Sigmoid colon (tissue), 7 donors: ENCODE results near the gene ZNF619. TPM values are rescaled to one million over a fixed set of nuclear protein-coding genes. Genes with fewer than 3 reads are reported as not detected.

Experiments
- DNase-seq: peaks from one replicate; pipeline ENCODE4 v3.0.0-alpha.2; 2019
- H3K27ac ChIP-seq, 4 donors: fragments of 200-600 bp; sonication (generic); one replicate each; pipeline ENCODE4 v1.5.1; 2016 to 2019; ENCODE audit warnings: mild to moderate bottlenecking in 1 of 4
- H3K27me3 ChIP-seq, 3 donors: fragments of 200-600 bp; sonication (generic); one replicate each; pipeline ENCODE4 v1.5.1; 2019; ENCODE audit warnings: mild to moderate bottlenecking in 1 of 3
- H3K36me3 ChIP-seq, 4 donors: fragments of 200-600 bp; sonication (generic); one replicate each; pipeline ENCODE4 v1.5.1; 2016 to 2019
- H3K4me1 ChIP-seq, 4 donors: fragments of 200-600 bp; sonication (generic); one replicate each; pipeline ENCODE4 v1.5.1; 2017 to 2019
- H3K4me3 ChIP-seq, 4 donors: fragments of 200-600 bp; sonication (generic); one replicate each; pipeline ENCODE4 v1.5.1; 2017 to 2019; ENCODE audit warnings: mild to moderate bottlenecking in 2 of 4, moderate library complexity in 1 of 4
- H3K9me3 ChIP-seq, 4 donors: fragments of 200-600 bp in 3 of 4; sonication (generic) in 3 of 4; one replicate each; pipeline versions ENCODE4 v1.5.1 to v1.6.1; 2013 to 2019
- CTCF ChIP-seq, 4 experiments: fragments of 450-650 bp in 3 of 4; fragments of 200-600 bp in 1 of 4; IDR thresholded peaks; one replicate each; pipeline ENCODE4 v1.5.1; 2016 to 2019; ENCODE audit warnings: antibody characterized with exemption in 4 of 4, mild to moderate bottlenecking in 3 of 4, moderate library complexity in 2 of 4
- EP300 ChIP-seq, 4 donors: sonication (generic); formaldehyde crosslinking; IDR thresholded peaks; one replicate each; pipeline ENCODE4 v1.6.1; 2017; ENCODE audit warnings: antibody characterized with exemption in 4 of 4
- POLR2A ChIP-seq, 2 donors: fragments of 450-650 bp; IDR thresholded peaks; one replicate each; pipeline ENCODE4 v1.6.1; 2016; ENCODE audit warnings: antibody characterized with exemption in 2 of 2, mild to moderate bottlenecking in 2 of 2, moderate library complexity in 2 of 2
- POLR2AphosphoS5 ChIP-seq, 4 donors: sonication (generic); formaldehyde crosslinking; IDR thresholded peaks; one replicate each; pipeline ENCODE4 v1.6.1; 2017; ENCODE audit warnings: antibody characterized with exemption in 4 of 4
- WGBS, 2 donors: extraction: QIAGEN DNeasy Blood & Tissue Kit; methylation state at CpG; one replicate each; pipeline ENCODE4 v1.1.7; 2013; 5-methylcytosine and 5-hydroxymethylcytosine counted together
- intact Hi-C: fragments of 100-400 bp; cut with DNase I; formaldehyde crosslinking; loops from one replicate; pipeline ENCODE4 v1.15.1; 2023
- polyA plus RNA-seq, 3 donors: library from polyadenylated mRNA; stranded (reverse); fragments of 200-250 nt; gene quantifications; one replicate each; pipeline ENCODE4 v1.2.3, GENCODE V29; 2013
- total RNA-seq, 4 donors: library from RNA; depleted of rRNA; stranded (reverse); fragments of >200 nt; gene quantifications; one replicate each; pipeline ENCODE4 v1.1.0, GENCODE V29; 2016
- donor health status: healthy with polysubstance abuse.
- donor health status: Bipolar disorder and iron deficiency.
- donor health status: healthy.

ZNF619 gene
- total and polyA plus RNA-seq, 7 donors: 1.2 to 5.1 (median 3.4) TPM

GRCh38 chr3:40499952-40500351 lies 23.0 kb downstream of the ZNF619 start:
- no peaks in the 10 kb centered on the region for H3K27me3 ChIP-seq
- intact Hi-C loops: no loop called here
- no peak for TF ChIP-seq EP300 (IDR thresholded peaks at IDR 0.05)
- no peak for TF ChIP-seq CTCF (IDR thresholded peaks at IDR 0.05)
- no peak for TF ChIP-seq POLR2A (IDR thresholded peaks at IDR 0.05)
- no peak for TF ChIP-seq POLR2AphosphoS5 (IDR thresholded peaks at IDR 0.05)
- H3K4me3 ChIP-seq: no peak overlapping the region
- no peaks in the 10 kb centered on the region for H3K9me3 ChIP-seq
- no peaks in the 10 kb centered on the region for H3K36me3 ChIP-seq
- DNase-seq: no peak
- WGBS, 2 donors: 97 to 100% methylated on average over 1 of the region's 1 CpG
- H3K27ac ChIP-seq: no peak overlapping the region
- H3K4me1 ChIP-seq: no peaks in the 10 kb centered on the region

- Histone ChIP-seq H3K4me1 (peaks cover 0 to 12% (median 4%) of the 10 kb centered on the region in 4 donors), H3K27ac (no peak overlapping the region), H3K36me3 (no peaks in the 10 kb centered on the region), H3K4me3 (no peak overlapping the region), H3K9me3 (no peaks in the 10 kb centered on the region), H3K27me3 (no peaks in the 10 kb centered on the region)
- intact Hi-C loops: no loop called here
- 89 to 93% methylated on average over 2 of the region's 2 CpGs for WGBS, 2 donors
- DNase-seq: no peak
- no peak for TF ChIP-seq POLR2AphosphoS5 (IDR thresholded peaks at IDR 0.05)
- TF ChIP-seq CTCF (IDR thresholded peaks at IDR 0.05): no peak
- no peak for TF ChIP-seq POLR2A (IDR thresholded peaks at IDR 0.05)
- no peak for TF ChIP-seq EP300 (IDR thresholded peaks at IDR 0.05)
Measured at GRCh38 chr3:40502034-40502433, 25.1 kb downstream of the ZNF619 start.

- intact Hi-C loops: loop anchor here (5.0 kb wide), 1 partner anchor 53 kb away; no protein-coding TSS in a partner anchor
- Histone ChIP-seq H3K4me1 (peaks cover 0 to 12% (median 4%) of the 10 kb centered on the region in 4 donors), H3K27ac (peak overlapping the region in 2 of 4 donors; percentile 78 to 79), H3K27me3 (no peaks in the 10 kb centered on the region), H3K36me3 (no peaks in the 10 kb centered on the region), H3K9me3 (no peaks in the 10 kb centered on the region), H3K4me3 (peak overlapping the region in 1 of 4 donors; percentile 65)
- TF ChIP-seq EP300 (IDR thresholded peaks at IDR 0.05) (no peak), POLR2AphosphoS5 (IDR thresholded peaks at IDR 0.05) (peak in 2 of 4 donors; percentile 60 to 61)
- 44 to 67% methylated on average over 5 of the region's 5 CpGs for WGBS, 2 donors
- no peak for DNase-seq
Measured at GRCh38 chr3:40504636-40505430, 27.9 kb downstream of the ZNF619 start.

DNA sequence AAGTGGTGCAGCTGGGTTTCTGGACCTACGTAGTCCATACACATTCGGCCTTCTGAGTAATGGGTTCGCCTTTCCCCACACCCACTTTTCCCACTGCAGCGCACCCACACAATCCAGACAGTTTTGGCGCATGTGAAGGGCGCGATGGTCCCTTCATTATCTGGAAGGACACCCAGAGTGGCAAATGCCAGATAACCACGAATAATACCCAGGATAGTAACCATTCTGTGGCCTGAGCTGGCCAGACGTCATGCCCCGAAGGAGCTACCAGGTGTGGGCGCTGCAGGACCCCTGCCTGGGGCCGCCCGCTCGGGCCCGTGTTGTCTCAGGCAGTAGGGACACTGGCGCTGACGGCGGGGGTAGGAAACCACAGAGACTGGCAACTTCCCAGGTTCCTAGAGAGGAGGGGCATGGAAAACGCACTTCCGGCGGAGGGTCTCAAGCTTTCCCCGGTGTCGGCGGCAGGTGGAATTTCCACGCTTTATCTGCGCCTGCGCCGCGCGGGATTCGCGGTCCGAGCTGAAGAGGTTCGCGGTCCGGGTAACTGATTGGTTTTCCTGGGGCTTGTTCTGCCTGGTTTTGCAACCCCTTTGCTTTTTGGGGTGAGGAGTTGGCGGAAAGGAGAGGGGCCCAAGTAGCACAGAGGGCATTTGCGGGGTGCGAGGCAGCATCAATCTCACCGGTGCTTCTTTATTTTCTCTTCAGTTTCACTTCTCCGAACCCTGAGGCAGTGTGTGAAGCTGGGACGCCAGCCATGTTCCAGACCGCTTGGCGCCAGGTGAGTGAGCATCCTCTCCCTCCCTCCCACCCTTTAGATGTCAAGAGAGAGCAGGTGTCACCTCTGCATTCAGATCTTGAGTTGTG lies 28.9 kb downstream of the ZNF619 start, which contains the start of gene ZNF620:
TSS of gene ZNF620 (plus strand) at position 441 of the 864 bp plus-strand sequence. CDS start at position 755, 314 bp downstream.
- Histone ChIP-seq H3K27ac (peak within 1 kb of the TSS; percentile 78 to 80 (median 78)), H3K9me3 (no peaks in the 10 kb centered on the region), H3K4me1 (peaks cover 0 to 12% (median 4%) of the 10 kb centered on the region in 4 donors), H3K4me3 (peak within 1 kb of the TSS; percentile 56 to 72 (median 66)), H3K27me3 (no peaks in the 10 kb centered on the region), H3K36me3 (peaks cover 0 to 3% (median 0%) of the 10 kb centered on the region in 4 donors)
- intact Hi-C loops: loop anchor here (2.0 to 5.0 kb wide), 2 partner anchors 19 to 54 kb away; partner anchors contain the start of gene ZNF621
- WGBS, 2 donors: 2 to 7% methylated on average over 44 of the region's 44 CpGs
- DNase-seq: peak; percentile 91
- no peak for TF ChIP-seq EP300 (IDR thresholded peaks at IDR 0.05)
- TF ChIP-seq POLR2AphosphoS5 (IDR thresholded peaks at IDR 0.05): peak in 3 of 4 donors; percentile 55 to 77 (median 58)
- peak; percentile 25 to 33 for TF ChIP-seq POLR2A (IDR thresholded peaks at IDR 0.05)

DNA sequence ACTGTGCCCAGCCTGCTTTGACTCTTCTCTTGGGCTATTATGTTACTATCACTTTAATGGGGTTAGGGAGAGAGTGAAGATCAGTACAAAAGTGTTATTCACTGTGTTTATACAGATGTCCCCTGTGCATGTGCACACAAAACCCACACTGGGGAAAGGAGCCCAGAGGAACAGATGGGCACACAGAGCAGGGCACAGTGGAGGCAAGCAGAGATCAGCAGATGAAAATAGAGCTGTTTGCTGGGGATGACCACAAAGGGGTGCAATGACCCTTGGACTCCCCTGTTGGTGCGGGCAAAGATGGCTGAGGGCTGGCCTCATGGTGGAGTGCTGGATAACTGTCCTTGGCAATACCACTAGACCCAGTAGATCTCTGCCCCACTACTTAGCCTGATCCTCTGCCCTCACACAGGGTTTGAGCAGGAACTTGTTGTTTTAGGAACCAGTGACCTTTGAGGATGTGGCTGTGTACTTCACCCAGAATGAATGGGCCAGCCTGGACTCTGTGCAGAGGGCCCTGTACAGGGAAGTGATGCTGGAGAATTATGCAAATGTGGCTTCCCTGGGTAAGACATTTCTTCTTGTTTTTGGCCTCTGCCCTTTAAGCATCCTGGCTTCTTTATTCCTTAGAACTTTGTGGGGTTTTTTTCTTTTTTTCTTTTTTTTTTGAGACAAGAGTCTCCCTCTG lies 34.3 kb downstream of the ZNF619 start:
- TF ChIP-seq POLR2A (IDR thresholded peaks at IDR 0.05) (no peak), EP300 (IDR thresholded peaks at IDR 0.05) (no peak), POLR2AphosphoS5 (IDR thresholded peaks at IDR 0.05) (no peak), CTCF (IDR thresholded peaks at IDR 0.05) (no peak)
- H3K27ac ChIP-seq: no peak overlapping the region
- peaks cover 0 to 7% (median 3%) of the 10 kb centered on the region in 4 donors for H3K4me1 ChIP-seq
- no peak for DNase-seq
- H3K36me3 ChIP-seq: peaks cover 0 to 43% (median 5%) of the 10 kb centered on the region in 4 donors
- H3K9me3 ChIP-seq: no peaks in the 10 kb centered on the region
- no peaks in the 10 kb centered on the region for H3K27me3 ChIP-seq
- 100% methylated on average over 1 of the region's 1 CpG for WGBS, 2 donors
- no peak overlapping the region for H3K4me3 ChIP-seq
- intact Hi-C loops: no loop called here
